Skeletal muscle satellite cell (primary cell): ENCODE results near the gene GDF11.

ENCODE experiments used
- H3K27me3 ChIP-seq: 2 replicates; pipeline ENCODE4 v1.7.0; 2013; ENCODE audit warnings: low read length; ENCODE audit not compliant: control insufficient read depth, insufficient read depth
- H3K36me3 ChIP-seq: 2 replicates; pipeline ENCODE4 v1.7.0; 2013; ENCODE audit warnings: mild to moderate bottlenecking, control low read depth, low read length; ENCODE audit not compliant: insufficient read depth
- H3K4me1 ChIP-seq: 2 replicates; pipeline ENCODE4 v1.7.0; 2013; ENCODE audit warnings: low read length; ENCODE audit not compliant: control insufficient read depth, insufficient read depth
- H3K4me2 ChIP-seq: 2 replicates; pipeline ENCODE4 v1.7.0; 2013; ENCODE audit warnings: mild to moderate bottlenecking, low read length
- H3K4me3 ChIP-seq: 2 replicates; pipeline ENCODE4 v1.7.0; 2013; ENCODE audit warnings: low read length
- H3K9ac ChIP-seq: 2 replicates; pipeline ENCODE4 v1.7.0; 2013; ENCODE audit warnings: mild to moderate bottlenecking, low read depth, low read length, moderate library complexity
- H3K9me3 ChIP-seq: replicated peaks from 2 replicates; pipeline ENCODE4 v1.7.0; 2013; ENCODE audit warnings: mild to moderate bottlenecking, control low read depth, low read length

Gene GDF11

DNA sequence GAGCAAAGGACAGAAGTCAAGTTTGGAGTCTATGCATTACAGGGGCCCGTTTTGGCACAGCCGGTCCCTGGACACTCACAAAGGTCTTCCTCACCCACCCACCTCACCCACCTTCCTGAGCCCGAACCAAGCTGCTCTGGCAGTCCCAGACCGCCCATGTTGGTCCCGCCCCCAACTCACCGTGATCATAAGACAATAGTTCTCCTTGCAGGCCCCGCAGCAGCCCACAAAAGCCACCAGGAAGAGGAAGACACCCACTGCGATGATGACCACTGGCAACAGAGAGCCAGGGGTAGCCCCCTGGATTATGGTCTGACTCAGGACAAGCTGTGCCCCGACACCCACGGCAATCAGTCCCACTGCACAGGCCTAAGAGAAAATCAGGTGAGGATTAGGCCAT lies 16.0 kb upstream of the GDF11 start:
- Histone ChIP-seq H3K27me3 (no peaks in the 10 kb centered on the region), H3K36me3 (peaks cover 51% of the 10 kb centered on the region), H3K4me2 (peak overlapping the region; percentile 98), H3K9ac (peak overlapping the region; percentile 95), H3K4me3 (peak overlapping the region; percentile 81), H3K4me1 (peaks cover 56% of the 10 kb centered on the region), H3K9me3 (no peaks in the 10 kb centered on the region)

GRCh38 chr12:55727643-55728185 lies 15.2 kb upstream of the GDF11 start:
- H3K9ac ChIP-seq: peak overlapping the region; percentile 95
- H3K4me2 ChIP-seq: peak overlapping the region; percentile 98
- peaks cover 51% of the 10 kb centered on the region for H3K36me3 ChIP-seq
- H3K4me1 ChIP-seq: peaks cover 52% of the 10 kb centered on the region
- H3K9me3 ChIP-seq: no peaks in the 10 kb centered on the region
- peak overlapping the region; percentile 81 for H3K4me3 ChIP-seq
- H3K27me3 ChIP-seq: no peaks in the 10 kb centered on the region

- Histone ChIP-seq H3K4me1 (peaks cover 45% of the 10 kb centered on the region), H3K9me3 (no peaks in the 10 kb centered on the region)
Measured at GRCh38 chr12:55728186-55728938, 14.6 kb upstream of the GDF11 start.

DNA sequence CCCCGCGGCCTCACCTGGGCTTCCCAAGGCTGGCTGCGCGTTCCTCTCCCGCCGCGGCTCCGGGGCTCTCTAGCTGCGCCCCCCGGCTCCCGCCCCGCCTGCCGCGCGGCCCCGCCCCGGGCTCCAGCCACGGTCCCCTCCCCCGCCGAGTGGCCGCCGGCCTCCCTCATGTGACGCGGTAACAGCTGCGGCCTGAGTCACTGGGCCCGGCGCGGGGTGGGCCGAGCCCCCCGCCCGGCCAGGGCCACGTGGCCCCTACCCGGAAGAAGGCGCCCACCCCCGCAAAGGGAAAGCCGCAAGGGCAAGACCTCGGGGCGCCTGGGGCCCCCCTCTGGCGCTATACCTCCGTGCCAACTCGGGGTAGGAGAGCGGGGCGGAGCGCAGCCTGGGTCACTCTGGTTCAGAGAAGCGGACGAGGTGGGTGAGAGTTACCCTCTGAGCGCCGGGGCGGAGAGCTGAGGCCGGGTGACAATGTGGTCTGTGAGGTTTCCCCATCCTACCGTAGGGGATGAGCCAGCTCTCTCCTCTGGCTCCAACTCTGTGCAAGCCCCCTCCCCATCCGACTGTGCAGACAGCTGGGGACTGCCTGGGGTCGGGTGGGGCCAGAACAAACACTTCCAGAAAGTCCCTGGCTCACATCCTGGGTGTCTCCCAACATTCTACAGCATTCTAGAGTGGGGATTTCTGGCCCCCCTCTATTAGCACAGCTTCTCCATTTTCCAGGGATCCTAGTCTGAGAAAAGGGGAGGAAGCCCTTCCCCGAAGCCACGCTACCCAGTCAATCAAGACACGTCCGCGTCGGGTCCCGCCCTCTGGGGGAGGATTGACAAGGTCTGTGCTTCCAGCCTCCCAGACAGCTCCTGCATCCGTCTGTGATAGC lies 13.7 kb upstream of the GDF11 start, which contains the start of gene CD63:
CD63 (minus strand) TSS at position 71 of the 880 bp plus-strand sequence. CDS start 668 bp downstream, outside the sequence.
- Histone ChIP-seq H3K4me2 (peak within 1 kb of the TSS; percentile 98), H3K4me3 (peak within 1 kb of the TSS; percentile 81), H3K27me3 (no peaks in the 10 kb centered on the region), H3K36me3 (peaks cover 39% of the 10 kb centered on the region), H3K4me1 (peaks cover 37% of the 10 kb centered on the region), H3K9me3 (no peaks in the 10 kb centered on the region), H3K9ac (peak within 1 kb of the TSS; percentile 95)

More at GRCh38 chr12:55728186-55728938, 14.6 kb upstream of the GDF11 start:
- Histone ChIP-seq H3K4me3 (peak overlapping the region; percentile 81), H3K4me2 (peak overlapping the region; percentile 98), H3K9ac (peak overlapping the region; percentile 95), H3K36me3 (peaks cover 47% of the 10 kb centered on the region), H3K27me3 (no peaks in the 10 kb centered on the region)

GRCh38 chr12:55729819-55730818 lies 12.8 kb upstream of the GDF11 start:
- Histone ChIP-seq H3K4me3 (peak overlapping the region; percentile 81), H3K4me1 (peaks cover 28% of the 10 kb centered on the region), H3K4me2 (peak overlapping the region; percentile 93), H3K27me3 (no peaks in the 10 kb centered on the region), H3K36me3 (peaks cover 30% of the 10 kb centered on the region), H3K9ac (peak overlapping the region; percentile 95), H3K9me3 (no peaks in the 10 kb centered on the region)

DNA sequence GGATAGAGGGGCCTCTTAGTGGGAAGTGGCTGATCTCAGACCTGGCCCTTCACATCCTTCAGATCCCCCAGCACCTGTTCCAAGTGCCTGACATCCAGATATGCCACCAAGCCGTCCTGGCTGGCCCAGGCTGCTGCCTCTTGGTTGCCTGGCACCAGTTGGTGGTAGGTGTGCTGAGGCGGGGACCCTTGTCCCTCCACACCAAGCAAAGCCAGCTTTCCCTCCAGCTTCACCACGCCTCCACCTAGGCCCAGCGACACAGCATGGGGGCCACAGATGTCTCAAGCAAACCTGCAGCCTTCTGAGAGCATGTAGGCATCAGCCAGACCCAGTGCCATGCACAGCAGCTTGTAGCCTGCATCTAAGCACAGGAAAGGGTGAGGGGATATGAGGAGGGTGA lies 10.6 kb upstream of the GDF11 start:
- Histone ChIP-seq H3K9ac (no peak overlapping the region), H3K4me2 (no peak overlapping the region), H3K27me3 (no peaks in the 10 kb centered on the region), H3K9me3 (no peaks in the 10 kb centered on the region), H3K4me3 (no peak overlapping the region), H3K36me3 (peaks cover 8% of the 10 kb centered on the region), H3K4me1 (peaks cover 9% of the 10 kb centered on the region)

DNA sequence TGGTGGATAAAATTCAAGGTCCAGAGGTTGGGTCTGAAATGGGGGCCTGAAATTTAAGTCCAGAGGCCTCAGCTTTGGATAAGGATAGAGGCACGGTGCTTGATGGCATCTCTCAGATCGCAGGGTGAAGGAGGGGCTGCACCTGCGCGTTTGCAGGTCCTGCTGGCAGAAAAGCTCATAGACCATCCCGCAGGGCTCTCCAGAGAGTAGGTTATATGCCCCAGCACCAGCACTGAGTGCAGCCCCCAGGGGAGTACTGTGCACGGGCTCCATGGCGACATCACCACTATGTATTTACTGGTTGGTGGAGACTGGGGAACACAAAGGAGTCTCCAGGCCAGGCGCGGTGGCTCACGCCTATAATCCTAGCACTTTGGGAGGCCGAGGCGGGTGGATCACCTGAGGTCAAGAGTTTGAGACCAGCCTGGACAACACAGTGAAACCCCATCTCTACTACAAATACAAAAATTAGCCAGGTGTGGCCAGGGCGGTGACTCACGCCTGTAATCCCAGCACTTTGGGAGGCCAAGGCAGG lies 9.8 kb upstream of the GDF11 start:
- Histone ChIP-seq H3K9me3 (no peaks in the 10 kb centered on the region), H3K4me2 (no peak overlapping the region), H3K4me3 (no peak overlapping the region), H3K36me3 (peaks cover under 1% of the 10 kb centered on the region), H3K27me3 (no peaks in the 10 kb centered on the region), H3K9ac (no peak overlapping the region), H3K4me1 (peaks cover 17% of the 10 kb centered on the region)

DNA sequence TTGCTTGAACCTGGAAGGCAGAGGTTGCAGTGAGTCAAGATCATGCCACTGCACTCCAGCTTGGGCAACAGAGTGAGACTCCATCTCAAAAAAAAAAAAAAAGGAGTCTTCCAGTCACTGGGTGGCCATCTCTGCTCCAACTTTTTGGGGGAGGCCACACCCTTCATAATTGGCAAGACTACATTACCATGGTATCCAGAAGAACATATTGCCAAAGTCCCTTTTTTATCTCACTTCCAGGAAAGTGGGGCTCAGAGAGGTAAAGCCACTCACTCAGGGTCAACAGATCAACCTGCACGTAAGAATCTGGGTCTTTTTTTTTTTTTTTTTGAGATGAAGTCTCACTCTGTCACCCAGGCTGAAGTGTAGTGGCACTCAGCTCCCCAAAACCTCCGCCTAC lies 9.1 kb upstream of the GDF11 start:
- Histone ChIP-seq H3K36me3 (no peaks in the 10 kb centered on the region), H3K4me2 (no peak overlapping the region), H3K9ac (no peak overlapping the region), H3K4me1 (peaks cover 19% of the 10 kb centered on the region), H3K27me3 (no peaks in the 10 kb centered on the region), H3K9me3 (no peaks in the 10 kb centered on the region), H3K4me3 (no peak overlapping the region)

DNA sequence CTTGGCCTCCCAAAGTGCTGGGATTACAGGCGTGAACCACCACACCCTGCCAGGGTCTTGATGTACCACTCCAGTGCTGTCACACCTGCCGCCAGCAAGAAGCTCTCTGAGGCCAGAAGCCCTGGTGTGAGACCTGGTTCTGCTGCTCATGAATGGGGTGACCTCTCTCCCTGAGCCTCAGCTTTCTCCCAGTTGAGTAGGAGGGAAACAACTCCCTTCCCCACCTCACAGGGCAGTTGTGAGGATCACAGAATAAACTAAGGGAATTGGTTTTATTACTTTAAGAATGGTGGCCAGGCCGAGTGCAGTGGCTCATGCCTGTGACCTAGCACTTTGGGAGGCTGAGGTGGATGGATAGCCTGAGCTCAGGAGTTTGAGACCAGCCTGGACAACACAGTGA lies 8.3 kb upstream of the GDF11 start:
- H3K4me2 ChIP-seq: no peak overlapping the region
- H3K9me3 ChIP-seq: no peaks in the 10 kb centered on the region
- no peaks in the 10 kb centered on the region for H3K36me3 ChIP-seq
- H3K4me3 ChIP-seq: no peak overlapping the region
- H3K9ac ChIP-seq: no peak overlapping the region
- peaks cover 19% of the 10 kb centered on the region for H3K4me1 ChIP-seq
- H3K27me3 ChIP-seq: no peaks in the 10 kb centered on the region

GRCh38 chr12:55736076-55736475 lies 6.8 kb upstream of the GDF11 start:
- Histone ChIP-seq H3K27me3 (no peaks in the 10 kb centered on the region), H3K4me2 (no peak overlapping the region), H3K9ac (no peak overlapping the region), H3K36me3 (no peaks in the 10 kb centered on the region), H3K4me1 (peaks cover 11% of the 10 kb centered on the region), H3K9me3 (no peaks in the 10 kb centered on the region), H3K4me3 (no peak overlapping the region)
